Measurements from ENCODE around the gene MZB1.

Gene MZB1, protein sequence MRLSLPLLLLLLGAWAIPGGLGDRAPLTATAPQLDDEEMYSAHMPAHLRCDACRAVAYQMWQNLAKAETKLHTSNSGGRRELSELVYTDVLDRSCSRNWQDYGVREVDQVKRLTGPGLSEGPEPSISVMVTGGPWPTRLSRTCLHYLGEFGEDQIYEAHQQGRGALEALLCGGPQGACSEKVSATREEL

DNA sequence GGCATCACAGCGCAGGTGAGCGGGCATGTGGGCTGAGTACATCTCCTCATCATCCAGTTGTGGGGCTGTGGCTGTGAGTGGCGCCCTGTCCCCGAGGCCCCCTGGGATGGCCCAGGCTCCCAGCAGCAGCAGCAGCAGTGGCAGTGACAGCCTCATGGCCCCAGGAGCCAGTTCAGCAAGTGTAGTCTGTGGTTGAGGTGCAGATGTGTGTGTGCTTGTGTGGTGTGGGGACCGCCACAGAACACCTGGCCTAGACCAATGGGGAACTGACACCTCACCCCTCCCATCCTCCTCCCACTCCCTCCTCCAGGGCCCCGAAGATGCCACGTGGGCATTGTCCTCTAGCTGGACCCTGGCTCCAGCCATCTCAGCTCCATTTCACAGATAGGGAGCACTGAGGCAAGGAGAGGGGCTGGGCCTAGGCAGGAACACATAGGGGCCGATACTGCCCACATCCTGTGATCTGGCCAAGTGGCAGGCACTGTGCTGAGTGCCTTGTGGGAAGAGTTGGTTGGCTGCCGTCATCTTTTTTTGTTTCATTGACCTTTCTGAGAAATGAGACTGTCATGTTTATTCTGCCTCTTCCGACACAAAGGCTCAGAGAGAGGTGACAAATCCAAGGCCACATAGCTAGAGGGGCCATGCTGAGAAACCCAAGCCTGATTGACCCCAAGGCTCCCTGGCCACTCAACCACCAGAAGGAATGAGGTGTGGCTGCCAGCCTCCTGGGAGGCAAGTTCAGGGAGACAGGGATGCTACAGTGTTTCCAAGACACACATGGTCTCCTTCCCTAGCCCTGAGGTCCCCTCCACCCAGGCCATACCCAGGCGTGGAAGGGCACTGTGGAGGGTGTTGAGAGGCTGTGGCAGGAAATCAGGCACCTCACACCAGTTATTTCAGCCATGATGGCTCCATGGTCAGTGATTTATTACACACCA, at the start of gene MZB1:
Gene MZB1, minus strand, starts transcription at position 213 of the 938 bp plus-strand sequence. Its CDS starts 57 bp downstream, at position 156.
- peak; percentile 82 for DNase-seq

DNA sequence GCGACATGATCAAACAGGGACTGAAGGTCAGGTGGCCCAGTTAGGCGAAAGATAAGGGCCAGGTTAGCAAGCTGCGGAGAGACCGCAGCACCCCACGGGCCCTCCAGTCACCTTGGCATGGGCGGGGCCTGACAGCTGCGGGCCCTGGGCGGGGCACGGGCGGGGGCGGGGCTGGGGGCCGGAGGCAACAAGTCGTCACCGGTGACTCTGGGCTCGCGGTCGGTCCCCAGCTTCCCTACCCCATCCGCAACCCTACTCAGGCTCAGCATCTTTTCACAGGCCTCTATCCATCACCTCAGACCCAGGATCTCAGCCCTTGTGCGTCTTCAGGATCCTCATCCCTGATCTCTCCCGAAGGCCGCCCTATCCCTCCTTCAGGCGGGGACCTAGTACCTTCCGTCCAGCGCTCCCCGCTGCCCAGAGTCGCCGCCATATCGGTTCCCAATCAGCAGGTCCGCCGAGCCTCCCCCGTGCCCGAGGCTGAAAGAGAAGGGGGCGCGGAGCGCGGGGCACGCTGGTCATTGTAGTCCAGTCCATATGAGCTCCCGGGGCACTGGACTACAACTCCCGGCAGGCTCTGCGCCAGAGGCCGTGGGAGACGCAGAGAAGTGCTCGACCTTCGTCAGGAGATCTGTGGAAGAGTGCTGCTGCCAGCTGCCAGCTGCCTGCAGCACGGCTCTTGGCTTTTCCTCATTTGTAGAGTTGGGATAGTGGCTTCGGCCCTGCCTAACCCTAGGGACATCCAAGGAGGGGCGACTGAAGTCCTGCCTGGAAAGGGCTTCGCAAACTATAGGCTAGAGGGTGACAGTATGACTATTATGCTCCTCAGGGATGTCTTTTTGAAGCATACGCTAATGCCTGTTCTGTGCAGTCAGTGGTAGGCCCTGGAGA, 49.5 kb upstream of the MZB1 start, which contains the start of gene DNAJC18:
Gene DNAJC18, minus strand, starts transcription at position 513 of the 891 bp plus-strand sequence. Its CDS starts 80 bp downstream, at position 433.
- DNase-seq = peak; percentile 90

DNA sequence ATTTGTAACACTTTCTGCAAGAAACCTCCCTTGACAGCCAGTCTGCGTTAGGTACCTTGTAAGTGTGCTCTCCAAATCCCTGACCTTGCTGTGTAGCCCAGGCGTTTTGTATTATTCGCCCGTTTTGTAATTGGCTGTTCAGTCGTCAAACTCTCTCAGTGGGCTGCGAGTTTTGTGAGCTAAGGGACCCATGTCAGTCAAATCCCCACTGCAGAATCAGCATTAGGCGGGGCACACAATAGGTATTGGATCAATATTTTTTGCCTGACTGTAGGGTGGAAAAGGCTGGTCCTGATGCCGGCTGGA, 48.9 kb upstream of the MZB1 start:
- no peak for DNase-seq

DNA sequence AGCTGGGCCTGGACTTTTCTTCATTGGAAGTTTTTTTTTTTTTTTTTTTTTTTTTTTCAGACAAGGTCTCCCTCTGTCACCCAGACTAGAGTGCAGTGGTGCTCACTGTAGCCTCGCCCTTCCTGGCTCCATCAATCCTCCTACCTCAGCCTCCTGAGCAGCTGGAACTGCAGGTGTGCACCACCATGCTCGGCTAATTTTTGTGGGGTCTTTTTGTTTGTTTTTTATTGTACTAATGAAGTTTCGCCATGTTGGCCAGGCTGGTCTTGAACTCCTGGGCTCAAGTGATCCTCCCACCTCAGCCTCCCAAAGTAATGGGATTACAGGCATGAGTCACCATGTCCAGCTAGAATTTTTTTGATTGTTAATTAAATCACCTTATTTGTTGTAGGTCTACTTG, 46.0 kb upstream of the MZB1 start:
- no peak for DNase-seq

DNA sequence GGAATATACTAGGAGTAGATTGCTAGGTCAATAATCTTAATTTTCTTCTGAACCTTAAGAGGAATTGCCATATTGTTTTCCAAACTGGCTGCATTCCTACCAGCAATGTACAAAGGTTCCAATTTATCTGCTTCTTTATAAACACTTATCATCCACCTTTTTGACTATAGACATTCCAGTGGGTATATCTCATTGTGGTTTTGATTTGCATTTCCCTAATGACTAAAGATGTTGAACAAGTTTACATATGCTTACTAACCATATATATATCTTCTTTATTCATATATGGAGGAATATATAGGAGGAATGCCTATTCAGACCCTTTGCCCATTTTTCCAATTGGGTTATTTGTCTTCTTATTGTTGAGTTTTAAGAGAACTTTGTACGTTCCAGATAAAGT, 42.0 kb upstream of the MZB1 start:
- no peak for DNase-seq

DNA sequence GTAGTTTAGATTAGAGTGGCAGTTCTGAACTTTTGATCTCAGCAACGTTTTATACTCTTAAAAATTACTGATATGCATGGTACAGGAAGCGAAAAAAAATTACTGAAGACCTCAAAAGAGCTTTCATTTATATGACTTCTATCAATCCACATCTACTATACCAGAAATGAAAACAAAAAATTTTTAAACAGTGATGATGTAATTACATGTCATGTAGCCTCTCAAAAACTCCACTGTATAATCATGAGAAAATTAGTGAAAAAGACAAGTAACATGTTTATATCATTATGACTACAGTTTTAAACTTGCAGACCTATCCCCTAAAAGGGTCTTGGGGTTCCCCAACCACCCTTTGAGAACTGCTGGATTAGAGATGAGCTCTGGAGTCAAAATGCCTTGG, 40.3 kb upstream of the MZB1 start:
- DNase-seq = no peak

DNA sequence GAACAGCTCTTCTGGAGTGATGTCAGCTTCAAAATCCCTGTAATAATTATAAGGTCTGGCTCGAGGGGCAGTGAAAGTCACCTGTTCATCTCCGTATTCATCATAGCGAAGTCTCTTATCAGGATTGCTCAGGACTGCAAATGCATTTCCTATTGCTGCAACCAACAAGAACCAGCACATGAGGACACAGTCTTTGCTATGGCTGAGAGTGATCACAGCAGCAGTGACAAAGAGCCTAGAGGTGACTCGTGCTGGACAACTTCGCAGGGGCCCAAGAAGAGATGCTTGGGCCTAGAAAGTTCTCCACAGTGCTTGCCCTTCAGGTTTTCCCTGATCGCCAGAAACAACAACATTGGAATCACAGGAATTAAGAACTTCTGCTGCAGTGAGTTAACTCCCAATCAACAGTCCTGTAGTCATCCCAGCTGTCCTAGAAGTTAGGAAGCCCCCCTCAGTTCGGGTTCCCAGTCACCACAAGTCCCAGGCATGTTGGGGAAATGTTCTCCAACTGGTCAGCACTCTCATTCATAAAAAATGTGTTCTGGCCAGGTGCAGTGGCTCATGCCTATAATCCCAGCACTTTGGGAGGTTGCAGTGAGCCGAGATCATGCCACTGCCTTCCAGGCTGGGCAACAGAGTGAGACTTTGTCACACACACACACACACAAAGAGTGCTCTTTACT, 36.6 kb upstream of the MZB1 start:
- DNase-seq = no peak

DNA sequence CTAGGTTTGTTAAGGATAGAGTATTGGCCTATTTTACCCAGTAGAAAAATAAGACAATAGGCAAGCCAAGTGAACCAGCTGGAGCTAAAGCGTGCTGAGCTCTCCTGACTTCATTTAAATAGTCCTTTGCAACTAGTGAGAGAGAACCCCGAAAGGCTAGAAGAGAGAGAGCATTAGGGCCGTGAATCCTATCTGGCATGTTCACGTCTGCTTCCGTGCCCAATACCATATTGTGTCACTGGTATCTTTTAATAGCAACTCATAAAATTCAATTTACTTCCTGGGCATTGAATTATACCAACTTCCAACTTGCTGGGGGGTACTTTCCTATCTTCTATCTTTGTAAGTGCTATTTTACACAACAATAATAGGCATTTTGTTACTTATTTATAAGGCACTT, 35.8 kb upstream of the MZB1 start:
- no peak for DNase-seq

DNA sequence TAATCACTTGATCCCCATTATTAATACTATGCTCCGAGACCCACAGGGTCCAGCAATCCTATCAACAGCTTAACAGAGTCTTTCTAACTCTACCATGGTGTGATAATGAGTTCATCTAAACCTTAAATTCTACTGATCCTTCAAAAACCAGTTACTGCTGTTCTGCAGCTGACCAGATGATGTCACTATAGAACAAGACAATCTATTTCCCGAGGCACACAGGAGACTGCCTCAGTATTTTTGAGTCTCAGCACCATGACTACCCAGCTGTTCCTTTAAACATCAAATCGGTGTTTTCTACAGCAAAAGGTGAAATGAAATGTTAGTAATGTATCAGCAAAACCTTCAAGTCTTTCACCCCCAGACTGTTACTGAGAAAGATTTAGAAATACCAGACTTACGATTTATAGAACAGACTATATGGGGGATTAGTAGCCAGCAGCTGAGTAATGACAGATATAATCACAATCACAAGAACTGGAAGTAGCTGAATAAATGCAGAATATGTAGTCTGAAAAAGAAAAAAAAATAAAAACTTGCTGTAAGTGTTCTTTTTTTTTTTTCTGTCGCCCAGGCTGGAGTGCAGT, 32.7 kb upstream of the MZB1 start:
- peak; percentile 87 for DNase-seq

DNA sequence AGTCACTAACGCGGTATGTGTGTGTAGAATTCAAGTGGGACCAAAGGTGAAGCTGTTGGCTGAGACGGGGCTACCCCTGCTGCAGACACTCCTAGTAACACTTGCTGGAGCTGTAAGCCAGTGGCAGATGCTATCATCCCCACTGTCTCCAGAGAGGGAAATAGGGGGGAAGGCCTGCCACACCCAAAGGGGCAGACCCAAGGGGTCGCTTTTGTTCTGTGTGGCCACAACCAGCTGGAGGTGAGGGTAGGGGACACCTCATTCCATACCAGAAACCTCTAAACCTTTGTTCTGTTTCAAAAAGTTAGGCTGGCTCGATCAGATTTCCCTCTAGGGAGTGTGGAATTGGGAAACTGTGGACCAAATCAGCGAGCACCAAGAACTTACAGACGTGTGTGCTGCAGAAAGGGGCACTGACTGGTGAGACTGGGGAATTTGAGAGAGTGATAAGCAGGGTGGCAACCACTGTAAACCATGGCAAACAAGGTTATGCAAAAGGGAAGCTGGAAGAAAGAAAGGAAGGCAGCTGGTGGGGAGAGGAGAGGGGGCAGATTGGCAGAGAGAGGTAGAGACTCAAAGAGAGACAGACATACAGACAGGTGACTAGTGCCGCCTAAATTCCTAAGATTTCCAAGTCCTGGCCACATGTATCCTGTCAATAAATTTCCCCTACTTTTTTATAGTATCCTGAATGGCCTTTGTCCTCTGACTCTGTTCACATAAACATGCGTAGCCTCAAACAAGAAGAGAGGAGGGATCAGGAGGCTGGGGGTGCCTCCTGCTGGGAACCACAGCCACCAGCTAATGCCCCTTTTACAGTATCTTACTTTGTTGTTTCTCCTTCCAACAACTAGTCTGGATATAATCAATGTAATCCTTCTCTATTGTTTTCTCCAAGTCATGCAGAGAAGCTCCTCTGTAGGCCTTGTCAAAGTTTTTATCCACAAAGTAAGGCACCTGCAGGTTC, 29.8 kb upstream of the MZB1 start:
- no peak for DNase-seq

DNA sequence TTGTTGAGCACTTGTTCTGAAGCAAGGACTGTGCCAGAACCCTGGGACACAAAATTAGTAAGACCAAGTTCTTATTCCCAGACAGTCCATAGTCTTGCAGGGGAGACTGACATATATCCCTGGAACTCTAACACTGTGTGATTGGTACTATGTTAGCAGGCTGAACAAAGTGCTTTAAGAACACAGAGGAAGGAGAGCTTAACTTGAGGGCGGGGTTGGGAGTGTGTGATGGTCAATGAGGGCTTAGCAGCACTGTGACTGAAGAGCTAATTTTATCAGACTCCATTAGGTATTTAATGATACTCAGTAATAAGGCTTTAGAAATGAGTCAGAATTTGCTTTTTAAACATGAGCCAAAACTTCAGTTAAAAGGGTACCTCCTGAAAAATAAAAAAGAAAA, 29.1 kb upstream of the MZB1 start:
- DNase-seq = no peak

DNA sequence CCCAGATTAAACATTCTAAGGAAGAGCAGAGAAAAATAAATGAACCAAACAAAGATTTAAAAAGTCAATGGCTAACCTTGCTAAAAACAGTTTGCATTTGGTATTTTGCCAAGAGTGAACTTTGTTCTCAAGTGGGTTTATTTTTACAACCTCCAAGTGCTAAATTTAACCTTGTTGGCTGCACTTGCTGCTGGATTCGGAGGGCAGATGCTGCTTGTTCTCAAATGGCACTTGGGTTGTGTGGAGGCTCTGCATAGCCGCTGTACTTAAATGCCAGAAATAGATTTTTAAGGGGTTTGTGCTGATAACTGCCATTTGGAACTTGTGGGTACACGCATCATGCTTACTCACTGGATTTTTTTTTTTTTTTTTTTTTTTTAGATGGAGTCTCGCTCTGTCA, 27.5 kb upstream of the MZB1 start:
- no peak for DNase-seq

DNA sequence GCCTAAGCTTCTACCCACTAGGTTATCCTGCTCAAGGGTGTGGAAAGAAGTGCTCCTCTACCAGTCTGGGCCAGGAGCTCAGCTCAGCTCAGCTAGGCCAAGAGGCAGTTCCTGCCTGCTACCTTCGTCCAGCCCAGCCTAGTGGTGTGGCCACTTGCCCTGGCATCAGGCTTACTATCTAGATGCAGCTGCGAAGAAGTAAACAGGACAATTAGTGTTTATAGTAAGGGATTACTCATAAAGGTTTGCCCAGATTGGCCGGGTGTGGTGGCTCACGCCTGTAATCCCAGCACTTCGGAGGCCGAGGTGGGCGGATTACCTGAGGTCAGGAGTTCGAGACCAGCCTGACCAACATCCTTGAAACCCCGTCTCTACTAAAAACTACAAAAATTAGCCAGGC, 26.9 kb upstream of the MZB1 start:
- DNase-seq = no peak

DNA sequence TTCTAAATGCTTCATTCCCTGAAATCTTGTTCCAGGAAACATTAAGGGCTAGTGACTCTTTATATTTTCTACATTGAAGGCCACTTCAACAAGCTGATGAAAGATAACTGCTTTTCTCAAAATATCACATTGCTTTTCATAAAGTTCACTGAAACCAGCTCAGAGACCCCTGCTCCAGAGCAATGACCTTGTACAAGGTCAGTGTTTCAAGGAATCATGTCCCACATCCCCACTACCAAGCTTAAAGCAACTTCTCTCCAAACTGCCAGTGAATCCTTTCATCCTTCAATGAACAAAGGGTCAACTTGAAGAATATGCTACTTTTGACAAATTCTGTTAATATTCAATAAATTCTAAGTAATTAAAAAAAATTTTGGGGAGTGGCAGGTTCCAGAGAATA, 26.2 kb upstream of the MZB1 start:
- no peak for DNase-seq

DNA sequence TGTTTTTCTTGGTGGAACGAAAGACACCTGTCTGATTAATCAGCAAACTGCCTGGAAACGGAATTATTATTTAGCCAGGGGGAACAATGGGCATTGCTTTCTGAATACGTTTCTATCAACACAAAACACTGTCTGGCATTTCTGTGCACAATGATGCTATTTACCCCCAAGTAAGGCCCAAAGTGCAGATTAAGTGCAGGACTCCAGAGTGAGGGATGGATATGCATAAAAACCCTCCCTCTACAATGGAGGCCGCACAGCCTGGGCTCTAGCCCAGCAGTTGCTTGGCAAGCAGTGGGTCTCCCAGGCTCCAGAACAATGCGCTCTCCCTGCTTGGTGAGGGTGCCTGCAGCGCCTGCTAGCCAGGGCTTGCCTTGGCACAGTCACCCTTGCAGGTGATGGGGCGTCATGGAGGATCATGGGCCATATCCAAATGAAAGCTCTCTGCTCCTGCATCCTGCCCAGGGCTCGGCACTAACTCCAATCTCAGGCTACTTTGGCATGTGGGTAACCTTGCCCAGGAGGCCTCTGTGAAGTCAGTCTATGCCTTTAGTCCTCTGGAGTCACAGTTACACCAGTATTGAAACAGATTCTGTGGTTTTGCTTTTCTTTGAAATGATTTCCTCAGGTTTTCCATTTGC, 25.6 kb upstream of the MZB1 start:
- DNase-seq = no peak

DNA sequence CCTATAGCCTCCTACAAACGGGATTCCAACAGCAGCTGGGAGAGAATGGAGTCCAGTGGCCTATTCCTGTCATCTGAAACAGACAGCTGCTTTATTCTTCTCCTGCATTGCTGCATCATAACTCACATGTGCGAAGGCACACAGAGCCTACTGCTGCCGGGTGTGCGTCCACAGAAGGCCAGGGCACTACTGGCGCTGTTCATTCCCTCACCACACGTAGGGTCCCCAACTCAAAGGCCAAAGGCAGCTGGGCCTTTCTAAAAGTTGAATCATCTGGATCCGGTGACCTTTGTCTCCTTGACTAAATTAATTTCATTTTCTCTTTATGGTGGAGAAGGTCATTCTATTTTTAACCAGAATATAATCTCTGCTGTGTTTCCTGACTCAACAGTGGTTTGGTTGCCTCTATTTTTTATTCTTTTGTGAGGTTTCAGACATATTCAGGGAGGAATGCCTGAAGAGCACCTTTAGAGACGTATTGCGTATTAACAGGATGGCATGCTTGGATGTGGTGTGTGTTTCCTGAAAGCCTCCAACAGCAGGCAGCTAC, 24.9 kb upstream of the MZB1 start:
- no peak for DNase-seq

DNA sequence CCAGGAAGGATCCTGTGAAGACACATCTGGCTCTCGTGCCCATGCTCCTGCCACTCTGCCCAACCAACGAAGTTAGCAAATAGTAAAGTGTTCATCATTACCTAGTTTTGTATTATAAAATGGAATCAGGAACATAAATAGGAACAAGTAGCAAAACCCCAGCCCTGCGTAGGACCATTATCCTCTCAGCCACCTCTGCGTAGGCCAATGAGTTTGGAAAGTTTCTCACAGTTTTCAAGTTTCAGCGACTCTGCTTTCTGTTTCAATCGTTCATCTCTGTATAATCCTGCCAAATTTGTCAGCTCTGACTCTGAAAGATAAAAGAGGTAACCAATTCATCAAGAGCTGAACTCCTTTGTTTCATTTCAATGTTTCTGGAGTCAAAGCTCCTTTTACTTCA, 24.2 kb upstream of the MZB1 start:
- no peak for DNase-seq

DNA sequence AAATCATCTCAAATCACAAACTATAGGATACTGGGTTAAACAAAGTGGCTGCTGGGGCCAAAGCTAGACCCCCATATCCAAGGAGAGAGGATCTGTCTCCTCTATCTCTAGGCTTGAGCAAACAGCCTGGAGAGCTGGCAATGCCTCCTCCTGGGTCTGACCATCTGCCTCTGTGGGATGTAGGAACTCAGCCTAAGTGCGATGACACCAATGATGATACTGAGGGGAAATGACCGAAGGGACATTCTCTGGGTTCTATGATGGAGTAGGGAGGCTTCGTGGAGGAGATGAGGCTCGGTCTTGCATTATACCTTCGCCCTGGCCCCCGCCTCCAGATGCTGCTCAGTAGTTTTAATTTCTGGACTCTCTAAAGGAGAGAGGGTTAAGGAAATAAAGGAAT, 23.4 kb upstream of the MZB1 start:
- DNase-seq = no peak

DNA sequence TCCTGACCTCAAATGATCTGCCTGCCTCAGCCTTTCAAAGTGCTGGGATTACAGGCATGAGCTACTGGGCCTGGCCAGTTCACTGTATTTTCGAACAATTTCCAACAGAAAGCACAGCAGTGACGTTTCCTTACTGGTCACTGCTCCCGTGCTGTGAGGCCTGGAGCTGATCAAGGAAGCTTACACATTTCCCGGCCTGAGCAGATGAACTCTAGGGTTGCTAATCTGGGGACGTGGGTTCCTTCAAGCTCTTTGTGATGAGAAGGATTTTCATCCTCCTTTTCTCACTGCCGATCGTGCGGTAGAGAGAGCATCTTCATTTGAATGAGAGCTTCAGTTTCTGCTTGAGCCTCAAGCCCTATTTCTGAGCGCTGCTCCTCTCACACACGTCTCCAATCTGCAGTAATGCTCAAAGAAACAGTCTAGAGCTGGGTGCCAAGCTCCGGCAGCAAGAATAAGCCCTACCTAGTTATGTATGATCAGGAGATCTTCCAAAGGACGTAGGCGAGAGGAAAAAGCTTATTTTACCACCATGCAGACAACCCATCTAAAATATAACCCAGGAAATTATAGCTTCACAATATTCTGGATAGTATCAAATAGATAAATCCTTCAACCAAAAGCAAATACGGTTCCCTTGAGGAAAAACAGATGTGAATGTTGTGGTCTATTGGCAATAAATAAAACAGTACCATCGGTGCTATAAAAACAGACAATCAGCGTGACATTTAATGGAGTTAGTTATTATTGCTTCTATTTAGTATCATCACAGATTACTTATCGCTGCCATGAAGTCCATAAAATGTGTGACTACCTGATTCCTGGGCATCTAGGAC, 21.5 kb upstream of the MZB1 start:
- DNase-seq = no peak
